ENCODE results near the gene ATP2A3. TPM values are rescaled to one million over a fixed set of nuclear protein-coding genes. Genes with fewer than 3 reads are reported as not detected.

Gene ATP2A3
- total and polyA plus RNA-seq, 2 experiments from 2014 or later = 4.2 to 6.9 TPM

GRCh38 chr17:3927628-3928340 is 36.5 kb downstream of the ATP2A3 start:
- H3K9me3 ChIP-seq (ENCODE audit: low read depth) = no peaks in the 10 kb centered on the region
- TF ChIP-seq, protein P1, sequence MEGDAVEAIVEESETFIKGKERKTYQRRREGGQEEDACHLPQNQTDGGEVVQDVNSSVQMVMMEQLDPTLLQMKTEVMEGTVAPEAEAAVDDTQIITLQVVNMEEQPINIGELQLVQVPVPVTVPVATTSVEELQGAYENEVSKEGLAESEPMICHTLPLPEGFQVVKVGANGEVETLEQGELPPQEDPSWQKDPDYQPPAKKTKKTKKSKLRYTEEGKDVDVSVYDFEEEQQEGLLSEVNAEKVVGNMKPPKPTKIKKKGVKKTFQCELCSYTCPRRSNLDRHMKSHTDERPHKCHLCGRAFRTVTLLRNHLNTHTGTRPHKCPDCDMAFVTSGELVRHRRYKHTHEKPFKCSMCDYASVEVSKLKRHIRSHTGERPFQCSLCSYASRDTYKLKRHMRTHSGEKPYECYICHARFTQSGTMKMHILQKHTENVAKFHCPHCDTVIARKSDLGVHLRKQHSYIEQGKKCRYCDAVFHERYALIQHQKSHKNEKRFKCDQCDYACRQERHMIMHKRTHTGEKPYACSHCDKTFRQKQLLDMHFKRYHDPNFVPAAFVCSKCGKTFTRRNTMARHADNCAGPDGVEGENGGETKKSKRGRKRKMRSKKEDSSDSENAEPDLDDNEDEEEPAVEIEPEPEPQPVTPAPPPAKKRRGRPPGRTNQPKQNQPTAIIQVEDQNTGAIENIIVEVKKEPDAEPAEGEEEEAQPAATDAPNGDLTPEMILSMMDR (IDR thresholded peaks at IDR 0.05; ENCODE audit: low read depth, low read length) = no peak
- no peak overlapping the region for H3K4me3 ChIP-seq
- DNase-seq (ENCODE audit: low read depth in 1 of 2, low spot score in 1 of 2) = peak in 1 of 2 donors; percentile 79
- H3K36me3 ChIP-seq = no peaks in the 10 kb centered on the region
- peak overlapping the region; percentile 90 for H3K27ac ChIP-seq
- peaks cover 37% of the 10 kb centered on the region for H3K4me1 ChIP-seq (ENCODE audit: low read depth)
- no peaks in the 10 kb centered on the region for H3K27me3 ChIP-seq

- Histone ChIP-seq H3K27ac (peak overlapping the region; percentile 90), H3K4me3 (no peak overlapping the region), H3K4me1 (ENCODE audit: low read depth) (peaks cover 37% of the 10 kb centered on the region), H3K36me3 (no peaks in the 10 kb centered on the region), H3K27me3 (no peaks in the 10 kb centered on the region), H3K9me3 (ENCODE audit: low read depth) (no peaks in the 10 kb centered on the region)
- TF ChIP-seq, protein P1 (IDR thresholded peaks at IDR 0.05; ENCODE audit: low read depth, low read length) = no peak
- peak in 1 of 2 donors; percentile 40 for DNase-seq (ENCODE audit: low read depth in 1 of 2, low spot score in 1 of 2)
Measured at GRCh38 chr17:3926860-3927627, 37.2 kb downstream of the ATP2A3 start.

DNA sequence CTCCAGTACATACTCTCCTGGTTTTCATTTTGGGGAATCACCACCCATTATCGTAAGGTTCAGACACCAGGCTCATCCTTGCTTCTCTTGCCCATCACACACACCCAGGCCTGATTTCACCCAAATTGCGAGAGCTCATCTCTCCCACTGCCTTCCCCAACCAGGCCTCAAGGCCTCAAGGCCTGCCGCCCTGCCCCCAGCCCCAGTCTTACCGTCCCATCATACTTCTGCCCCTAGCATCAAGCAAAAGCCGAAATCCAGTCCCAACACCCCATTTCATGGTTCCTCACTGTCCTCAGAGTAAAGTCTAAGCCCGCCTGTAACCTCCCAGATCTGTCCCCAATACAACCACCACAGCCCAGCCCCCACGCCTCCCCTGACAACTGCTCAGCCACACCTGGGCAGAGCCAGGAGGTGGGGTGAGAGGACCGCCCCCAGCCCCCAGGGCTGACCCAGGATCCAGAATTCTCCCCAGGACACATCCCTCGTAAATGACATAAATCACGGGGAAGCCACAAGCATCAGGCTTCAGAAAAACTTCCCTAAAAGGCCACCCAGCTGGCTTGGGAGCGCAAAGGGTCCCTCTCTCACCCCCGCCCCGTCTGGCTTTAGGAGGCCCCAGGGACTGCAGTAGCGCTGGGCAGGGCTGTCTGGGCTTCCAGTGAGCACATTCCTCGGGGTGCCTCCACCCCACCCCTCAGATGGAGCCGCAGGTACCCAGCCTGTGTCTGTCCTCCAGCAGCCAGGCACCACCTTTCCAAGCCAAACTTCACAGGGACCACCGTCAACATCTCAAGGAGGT is 38.4 kb downstream of the ATP2A3 start:
- Histone ChIP-seq H3K9me3 (ENCODE audit: low read depth) (no peaks in the 10 kb centered on the region), H3K27me3 (no peaks in the 10 kb centered on the region), H3K27ac (peak overlapping the region; percentile 90), H3K4me1 (ENCODE audit: low read depth) (peaks cover 37% of the 10 kb centered on the region), H3K36me3 (no peaks in the 10 kb centered on the region), H3K4me3 (no peak overlapping the region)
- DNase-seq (ENCODE audit: low read depth in 1 of 2, low spot score in 1 of 2) = no peak
- TF ChIP-seq, protein P1 (IDR thresholded peaks at IDR 0.05; ENCODE audit: low read depth, low read length) = no peak

DNA sequence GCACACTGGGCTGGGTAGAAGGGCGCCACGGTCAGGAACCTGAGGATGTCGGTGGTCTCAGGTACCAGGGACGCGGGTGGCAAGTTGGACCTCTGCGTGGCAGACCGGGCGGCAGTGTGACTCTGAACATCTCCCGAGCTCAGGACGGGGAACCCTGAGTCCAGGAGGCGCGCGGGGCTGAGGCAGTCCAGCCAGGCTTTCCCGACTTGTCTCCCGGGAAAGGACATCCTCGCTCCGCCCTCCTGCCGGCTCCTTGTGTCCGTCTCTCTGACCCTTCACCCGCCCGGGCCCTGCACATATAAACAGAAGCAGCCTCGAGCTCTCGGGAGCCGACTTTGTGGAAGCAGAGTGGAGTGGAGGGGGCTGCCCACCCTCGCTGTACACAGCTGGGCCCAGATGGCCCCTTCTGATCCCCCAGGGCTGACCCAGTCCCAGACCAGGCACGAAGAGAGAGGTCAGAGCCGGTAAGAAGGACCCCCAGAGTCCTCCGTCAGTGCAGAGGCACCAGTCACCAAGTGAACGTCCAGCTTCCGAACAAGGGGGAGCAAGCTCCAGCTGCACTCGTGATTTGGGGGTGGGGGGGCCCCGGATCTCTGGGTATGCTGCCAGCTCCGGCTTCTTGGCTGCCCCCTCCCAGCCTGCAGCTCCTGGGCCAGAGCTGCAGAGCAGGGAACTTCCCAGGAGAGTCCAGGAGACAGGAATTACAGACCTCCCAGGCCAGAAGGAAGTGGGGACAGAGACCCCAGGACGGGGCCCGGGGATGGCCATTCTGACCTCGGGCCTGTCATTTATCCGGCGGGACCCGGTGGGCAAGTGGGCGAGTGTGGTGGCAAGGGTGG is 39.5 kb downstream of the ATP2A3 start:
- H3K4me3 ChIP-seq = no peak overlapping the region
- no peak for DNase-seq (ENCODE audit: low read depth in 1 of 2, low spot score in 1 of 2)

More for the DNA sequence above, 39.5 kb downstream of the ATP2A3 start:
- Histone ChIP-seq H3K36me3 (no peaks in the 10 kb centered on the region), H3K4me1 (ENCODE audit: low read depth) (peaks cover 37% of the 10 kb centered on the region), H3K9me3 (ENCODE audit: low read depth) (no peaks in the 10 kb centered on the region), H3K27ac (no peak overlapping the region), H3K27me3 (no peaks in the 10 kb centered on the region)
- TF ChIP-seq, protein P1 (IDR thresholded peaks at IDR 0.05; ENCODE audit: low read depth, low read length) = no peak
